DMS 273 treated with DMSO at 0.1 percent for 48 hours (cell line): Measurements from ENCODE around the gene HERC5.
"Not testable (repeated sequence)": the region's sequence is repeated elsewhere in the genome, so short reads cannot be mapped to it uniquely, and the experiment has no call there.

ENCODE experiments used
- DNase-seq: peaks from one replicate; lab custom pipeline; 2025; lab: John Stamatoyannopoulos, UW

HERC5 gene

DNA sequence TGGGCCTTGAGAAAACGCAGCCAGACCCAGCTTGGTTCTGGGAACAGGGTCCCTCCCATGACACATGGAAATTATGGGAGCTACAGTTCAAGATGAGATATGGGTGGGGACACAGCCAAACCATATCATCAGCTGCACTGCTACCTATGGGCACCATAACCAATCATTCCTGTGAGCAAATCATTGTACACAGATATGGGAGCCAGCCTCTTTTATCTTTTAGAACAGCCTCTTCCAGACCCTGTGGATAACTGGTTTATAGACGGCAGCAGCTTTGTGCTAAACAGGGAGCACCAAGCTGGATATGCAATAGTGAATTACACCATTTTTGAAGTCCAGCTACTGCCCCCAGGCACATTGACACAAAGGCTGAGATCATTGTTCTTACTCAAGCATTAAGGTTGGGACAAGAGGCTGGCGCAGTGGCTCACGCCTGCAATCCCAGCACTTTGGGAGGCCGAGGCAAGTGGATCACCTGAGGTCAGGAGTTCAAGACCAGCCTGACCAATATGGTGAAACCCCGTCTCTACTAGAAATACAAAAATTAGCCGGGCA lies 8.6 kb upstream of the HERC5 start:
- not testable (repeated sequence) for DNase-seq

DNA sequence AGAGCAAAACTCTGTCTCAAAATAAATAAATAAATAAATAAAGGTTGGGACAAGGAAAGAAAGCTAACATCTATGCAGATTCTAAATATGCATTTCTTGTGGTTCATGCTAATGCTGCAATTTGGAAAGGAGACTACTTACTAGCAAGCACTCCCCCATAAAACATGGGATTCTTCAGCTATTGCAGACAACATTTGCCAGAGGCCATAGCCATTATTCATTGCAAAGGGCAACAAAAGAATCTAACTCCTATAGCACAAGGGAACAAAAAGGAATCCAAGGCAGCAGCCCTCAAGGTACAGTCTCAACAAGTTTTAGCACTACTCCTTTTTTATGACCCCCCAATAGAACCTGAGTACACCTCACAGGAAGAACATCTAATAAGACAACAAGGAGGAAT lies 8.0 kb upstream of the HERC5 start:
- no peak for DNase-seq

DNA sequence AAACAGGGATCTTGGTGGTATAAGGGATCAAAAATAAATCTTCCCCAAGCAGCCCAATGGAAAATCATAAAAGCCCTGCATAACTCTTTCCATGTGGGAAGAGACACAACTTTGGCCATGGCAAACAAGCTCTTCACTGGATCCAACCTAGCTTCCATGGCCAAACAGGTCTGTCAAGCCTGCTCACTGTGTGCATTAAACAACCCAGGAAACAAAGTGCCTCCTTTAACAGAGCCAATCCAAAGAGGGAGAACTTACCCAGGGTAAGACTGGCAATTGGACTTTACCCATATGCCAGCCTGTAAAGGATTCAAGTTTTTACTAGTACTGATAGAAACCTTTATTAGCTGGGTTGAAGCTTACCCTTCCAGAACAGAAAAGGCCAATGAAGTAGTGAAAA lies 7.6 kb upstream of the HERC5 start:
- DNase-seq = no peak

DNA sequence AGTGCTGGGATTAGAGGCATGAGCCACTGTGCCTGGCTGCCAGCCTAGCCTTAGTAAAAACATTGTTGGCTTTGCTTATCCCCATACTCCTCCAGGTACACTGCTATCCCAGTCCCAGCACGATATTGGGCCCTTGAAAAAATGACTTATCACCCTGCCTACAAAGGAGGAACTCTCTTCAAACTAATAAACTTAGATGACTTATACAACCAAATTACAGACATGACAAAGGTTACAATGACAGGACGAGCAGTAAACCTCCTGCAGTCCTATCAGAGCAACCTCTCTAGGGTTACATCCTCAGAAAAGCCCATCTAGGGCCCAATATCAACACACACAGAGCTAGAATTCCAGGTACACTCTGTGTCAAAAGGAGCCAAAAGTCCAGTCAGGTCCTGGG lies 5.7 kb upstream of the HERC5 start:
- no peak for DNase-seq

DNA sequence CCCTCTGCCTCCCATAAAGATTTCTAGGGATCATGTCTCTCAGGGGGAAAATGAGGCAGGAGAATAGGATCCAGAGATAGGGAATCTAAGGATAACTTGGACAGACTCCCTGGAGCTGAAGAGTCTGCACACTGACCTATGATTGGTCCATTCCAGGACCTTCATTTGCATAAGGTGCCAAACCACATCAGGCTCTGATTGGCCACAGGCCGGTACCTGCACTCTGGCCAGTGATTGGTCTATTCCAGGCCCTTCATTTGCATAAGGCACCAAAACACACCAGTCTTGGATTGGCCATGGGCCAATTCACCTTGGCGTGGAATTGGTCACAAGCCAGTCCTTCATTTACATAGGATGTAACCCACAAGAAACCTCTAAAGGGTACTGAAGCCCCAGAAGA lies 4.0 kb upstream of the HERC5 start:
- DNase-seq = no peak

DNA sequence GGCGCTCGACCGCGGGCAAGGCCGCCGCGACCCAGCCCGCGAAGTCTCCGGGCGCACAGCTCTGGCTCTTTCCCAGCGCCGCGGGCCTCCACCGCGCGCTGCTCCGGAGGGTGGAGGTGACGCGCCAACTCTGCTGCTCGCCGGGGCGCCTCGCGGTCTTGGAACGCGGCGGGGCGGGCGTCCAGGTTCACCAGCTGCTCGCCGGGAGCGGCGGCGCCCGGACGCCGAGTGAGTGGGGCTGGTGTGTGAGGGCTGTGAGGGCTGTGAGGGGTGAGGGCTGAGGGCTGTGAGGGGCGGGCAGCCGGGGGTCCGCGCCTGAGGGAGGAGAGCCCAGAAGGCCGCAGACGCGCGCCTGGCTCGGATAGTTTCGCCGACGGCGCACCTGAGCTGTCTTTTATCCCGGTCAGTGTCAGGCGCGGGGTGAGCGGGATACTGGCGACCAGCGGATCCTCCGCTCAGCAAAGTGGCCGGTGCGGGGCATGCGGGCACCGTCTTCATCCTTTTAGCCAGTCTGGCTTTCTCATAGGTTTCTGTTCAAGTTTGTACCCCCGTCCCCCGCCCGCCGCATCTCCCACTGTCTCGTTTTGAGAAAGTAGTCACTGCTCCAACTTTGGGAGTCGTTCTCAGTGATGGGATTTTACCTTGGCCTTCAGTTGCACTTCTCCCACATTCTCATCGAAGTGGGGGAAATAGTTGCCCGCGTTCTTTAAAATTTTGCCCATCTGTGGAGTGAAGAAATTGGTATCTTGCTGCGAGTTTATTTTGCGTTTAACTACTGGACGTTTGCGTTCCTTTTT lies 586 bp downstream of the HERC5 start:
- no peak for DNase-seq

DNA sequence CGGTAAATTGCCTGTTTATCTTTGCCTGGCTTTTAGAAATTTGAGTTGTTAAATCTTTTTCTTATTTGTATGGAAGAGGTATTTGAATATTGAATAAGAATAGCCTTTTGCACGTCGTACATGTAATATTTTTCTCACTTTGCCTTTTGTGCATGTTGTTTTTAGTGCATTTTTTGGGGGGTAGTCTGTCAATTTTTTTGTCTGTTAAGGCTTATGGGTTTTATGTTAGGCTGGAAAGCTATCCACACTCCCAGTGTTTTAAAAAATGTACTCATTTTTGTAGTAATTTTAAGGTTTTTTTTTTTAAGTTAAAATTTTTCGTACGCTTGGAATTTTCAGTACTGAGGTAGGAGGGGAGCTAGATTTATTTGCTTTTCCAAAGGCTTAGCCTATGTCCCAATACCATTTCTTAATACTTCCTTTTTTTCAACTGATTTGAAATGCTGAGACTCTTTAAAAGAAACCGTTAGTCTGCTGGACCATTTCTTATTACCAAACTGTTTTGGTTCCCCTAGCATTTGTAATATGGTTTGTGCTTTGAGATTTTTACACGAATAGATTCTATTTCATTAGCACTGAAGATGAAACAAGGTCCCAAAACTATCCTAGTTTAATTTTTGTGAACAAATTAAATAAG lies 1.3 kb downstream of the HERC5 start:
- DNase-seq = no peak

DNA sequence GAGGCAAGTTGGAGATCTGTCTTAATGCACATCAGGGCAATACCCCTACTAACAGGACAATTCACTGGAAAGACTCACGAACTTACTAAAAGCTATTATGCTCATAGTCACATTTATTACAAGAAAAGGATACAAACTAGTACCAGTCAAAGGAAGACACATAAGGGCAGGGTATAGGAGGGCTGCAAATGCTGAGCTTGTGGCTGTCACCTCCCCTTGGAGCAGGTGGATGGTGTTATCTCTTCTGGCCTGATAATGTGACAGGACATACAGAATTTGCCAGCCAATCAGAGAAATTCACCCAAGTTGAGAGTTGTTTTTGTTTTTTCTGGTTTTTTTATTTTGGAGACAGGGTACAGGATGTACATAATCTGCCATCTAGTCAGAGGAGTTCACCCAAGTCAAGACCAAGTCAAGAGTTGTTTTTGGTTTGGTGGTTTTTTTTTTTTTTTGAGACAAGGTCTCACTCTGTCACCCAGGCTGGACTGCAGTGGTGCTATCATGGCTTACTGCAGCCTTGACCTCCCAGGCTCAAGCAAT lies 8.8 kb downstream of the HERC5 start:
- no peak for DNase-seq

DNA sequence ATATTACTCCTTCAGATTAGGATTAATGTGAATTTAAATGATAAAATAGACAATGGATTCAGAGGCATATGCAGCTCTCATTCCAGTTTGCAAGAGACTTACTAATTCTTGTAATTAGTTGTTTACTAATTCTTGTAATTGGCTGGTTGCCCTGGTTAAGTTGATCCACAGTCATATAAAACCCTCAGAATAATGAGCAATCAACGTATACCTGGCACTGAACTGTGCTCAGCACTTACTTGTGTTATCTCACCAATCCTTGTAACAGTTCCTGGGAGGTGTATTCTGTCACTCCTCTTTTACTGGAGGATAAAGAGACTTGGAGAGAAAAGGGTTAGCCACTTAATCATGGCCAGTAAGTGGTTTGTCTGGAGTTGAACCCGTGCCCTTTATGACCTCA lies 10.5 kb downstream of the HERC5 start:
- DNase-seq = no peak

DNA sequence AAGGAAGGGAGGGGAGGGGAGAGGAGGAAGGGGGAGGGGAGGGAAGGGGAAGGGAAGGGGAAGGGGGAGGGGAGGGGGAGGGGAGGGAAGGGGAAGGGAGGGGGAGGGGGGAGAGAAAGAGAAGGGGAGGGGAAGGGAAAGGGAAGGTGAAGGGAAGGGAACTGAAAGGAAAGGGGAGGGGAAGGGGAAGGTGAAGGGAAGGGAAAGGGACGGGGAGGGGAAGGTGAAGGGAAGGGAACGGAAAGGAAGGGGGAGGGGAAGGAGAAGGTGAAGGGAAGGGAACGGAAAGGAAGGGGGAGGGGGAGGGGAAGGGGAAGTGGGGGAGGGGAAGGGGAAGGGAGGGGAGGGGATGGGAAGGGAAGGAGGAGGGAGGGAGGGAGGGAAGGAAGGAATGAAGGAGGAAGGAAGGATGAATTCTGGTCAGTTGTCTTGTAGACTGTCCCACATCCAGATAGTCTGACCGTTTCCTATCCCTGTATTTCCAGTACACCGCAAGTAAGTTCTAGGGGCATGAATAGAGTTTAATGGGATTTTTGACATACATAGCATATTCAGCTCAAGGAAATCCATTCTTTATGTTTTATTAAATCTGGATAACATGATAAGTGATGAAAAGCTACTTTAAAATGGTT lies 20.4 kb downstream of the HERC5 start:
- no peak for DNase-seq

DNA sequence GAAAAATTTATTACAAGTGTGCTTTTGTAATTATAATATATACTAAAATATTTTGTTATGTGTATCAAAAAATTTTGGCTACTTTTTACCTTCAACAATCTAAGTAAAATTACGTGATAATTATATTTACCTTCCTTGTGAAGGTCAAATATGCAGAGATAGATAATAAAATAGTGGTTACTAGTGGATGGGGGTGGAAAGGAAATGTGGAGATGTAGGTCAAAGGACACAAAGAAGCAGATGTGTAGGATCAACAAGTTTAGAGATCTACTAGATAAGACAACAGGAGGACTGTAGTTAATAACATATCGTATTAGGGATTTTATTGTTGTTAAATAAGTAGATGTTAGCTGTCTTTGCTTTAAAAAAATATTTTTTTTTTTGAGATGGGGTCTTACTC lies 21.3 kb downstream of the HERC5 start:
- no peak for DNase-seq

DNA sequence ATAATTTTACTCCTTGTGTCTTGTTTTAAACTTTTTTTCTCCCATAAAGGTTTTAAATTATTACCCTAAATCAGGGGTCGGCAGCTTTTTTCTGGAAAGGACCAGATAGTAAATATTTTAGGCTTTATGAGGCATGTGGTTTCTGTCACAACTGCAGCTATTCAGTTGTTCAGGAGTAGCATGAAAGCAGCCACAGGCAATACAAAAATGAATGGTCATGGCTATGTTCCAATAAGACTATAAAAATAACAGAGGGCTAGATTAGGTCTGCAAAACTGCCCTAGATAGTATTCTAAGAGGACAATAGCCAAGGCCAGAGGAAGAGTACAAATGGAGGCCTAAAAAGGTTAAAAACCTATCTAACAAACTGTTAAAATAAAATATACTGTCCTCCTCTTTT lies 24.6 kb downstream of the HERC5 start:
- DNase-seq = no peak

DNA sequence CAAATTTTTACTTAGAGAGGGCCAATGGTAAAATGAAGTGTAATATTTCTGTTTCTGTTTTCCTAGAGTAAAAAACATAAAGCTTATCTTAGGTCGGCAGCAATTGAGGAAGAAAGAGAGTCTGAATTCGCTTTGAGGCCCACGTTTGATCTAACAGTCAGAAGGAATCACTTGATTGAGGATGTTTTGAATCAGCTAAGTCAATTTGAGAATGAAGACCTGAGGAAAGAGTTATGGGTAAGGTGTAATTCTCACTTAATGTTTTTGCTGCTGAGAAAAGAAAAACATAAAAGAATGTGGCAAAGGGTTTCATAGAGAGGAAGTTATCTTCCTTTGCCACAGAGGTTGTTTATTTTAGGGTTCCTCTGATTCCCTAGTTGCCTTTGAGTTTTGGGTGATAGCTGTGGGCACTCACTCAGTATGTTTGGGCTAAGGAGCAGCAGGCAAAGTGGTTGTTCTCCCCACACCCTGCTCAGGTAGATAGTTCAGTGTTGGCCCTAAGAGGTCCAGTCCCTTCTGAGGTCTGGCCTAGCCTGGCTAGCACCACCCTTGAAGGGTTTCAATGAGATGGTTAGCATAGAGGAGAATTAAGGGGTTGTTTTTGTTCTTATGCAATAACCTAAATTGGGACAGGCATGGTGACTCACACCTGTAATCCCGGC lies 32.3 kb downstream of the HERC5 start:
- DNase-seq = no peak

DNA sequence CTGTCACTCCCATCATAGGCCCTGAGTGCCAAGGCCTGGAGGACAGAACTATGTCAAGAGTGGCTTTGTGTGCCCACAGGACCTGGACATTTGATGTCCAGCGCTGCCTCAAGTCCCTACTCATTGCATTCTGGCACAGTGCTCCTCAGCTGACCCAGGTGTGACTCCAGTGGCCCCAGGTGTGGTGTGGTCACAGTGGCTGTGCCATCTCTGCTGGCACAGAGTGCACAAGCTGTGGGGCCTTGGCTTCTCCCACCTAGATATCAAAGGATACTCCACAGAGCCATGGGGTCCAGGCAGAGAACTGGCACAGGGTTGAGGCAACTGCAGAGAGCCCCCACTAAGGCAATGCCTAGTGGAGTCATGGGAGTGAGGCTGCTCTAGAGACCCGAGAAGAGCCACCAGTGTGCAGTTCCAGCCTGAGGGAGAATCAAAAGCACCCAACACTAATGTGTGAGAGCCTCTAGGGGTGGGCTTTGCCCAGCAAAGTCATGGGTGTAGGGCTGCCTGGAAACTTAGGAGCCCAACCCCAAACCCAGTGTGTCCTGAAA lies 41.0 kb downstream of the HERC5 start:
- no peak for DNase-seq

DNA sequence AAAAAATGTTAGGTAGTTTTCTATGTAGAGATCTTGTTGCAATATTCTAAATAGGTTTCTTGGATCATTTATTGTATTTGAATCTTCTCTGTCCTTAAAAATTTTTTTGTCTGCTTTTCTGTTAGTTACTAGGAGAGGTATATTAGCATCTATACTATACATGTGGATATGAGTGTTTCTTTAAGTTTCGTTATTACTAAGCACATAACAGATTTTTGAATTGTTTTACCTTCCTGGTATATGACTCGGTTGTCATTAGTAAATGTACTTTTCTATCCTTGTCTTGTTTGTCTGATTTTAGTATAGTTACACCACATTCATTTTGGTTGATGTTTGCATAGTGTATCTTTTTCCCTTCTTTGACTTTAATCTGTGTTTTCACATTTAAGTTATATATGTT lies 46.4 kb downstream of the HERC5 start:
- no peak for DNase-seq

DNA sequence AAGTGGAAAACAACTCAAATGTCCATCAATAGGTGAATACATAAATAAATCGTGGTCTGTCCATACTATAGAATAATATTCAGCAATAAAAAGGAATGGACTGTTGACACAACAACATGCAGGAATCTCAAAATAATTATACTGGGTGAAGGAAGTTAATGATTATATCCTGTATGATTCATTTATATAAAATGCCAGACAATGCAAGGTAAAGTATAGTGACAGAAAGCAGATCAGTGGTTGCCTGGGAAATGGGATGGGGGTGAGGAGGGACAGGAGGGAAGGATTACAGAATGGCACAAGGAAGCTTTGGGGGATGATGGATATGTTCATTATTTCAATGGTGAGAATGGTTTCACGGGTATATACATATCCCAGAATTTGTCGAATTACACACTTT lies 54.3 kb downstream of the HERC5 start:
- DNase-seq = no peak

DNA sequence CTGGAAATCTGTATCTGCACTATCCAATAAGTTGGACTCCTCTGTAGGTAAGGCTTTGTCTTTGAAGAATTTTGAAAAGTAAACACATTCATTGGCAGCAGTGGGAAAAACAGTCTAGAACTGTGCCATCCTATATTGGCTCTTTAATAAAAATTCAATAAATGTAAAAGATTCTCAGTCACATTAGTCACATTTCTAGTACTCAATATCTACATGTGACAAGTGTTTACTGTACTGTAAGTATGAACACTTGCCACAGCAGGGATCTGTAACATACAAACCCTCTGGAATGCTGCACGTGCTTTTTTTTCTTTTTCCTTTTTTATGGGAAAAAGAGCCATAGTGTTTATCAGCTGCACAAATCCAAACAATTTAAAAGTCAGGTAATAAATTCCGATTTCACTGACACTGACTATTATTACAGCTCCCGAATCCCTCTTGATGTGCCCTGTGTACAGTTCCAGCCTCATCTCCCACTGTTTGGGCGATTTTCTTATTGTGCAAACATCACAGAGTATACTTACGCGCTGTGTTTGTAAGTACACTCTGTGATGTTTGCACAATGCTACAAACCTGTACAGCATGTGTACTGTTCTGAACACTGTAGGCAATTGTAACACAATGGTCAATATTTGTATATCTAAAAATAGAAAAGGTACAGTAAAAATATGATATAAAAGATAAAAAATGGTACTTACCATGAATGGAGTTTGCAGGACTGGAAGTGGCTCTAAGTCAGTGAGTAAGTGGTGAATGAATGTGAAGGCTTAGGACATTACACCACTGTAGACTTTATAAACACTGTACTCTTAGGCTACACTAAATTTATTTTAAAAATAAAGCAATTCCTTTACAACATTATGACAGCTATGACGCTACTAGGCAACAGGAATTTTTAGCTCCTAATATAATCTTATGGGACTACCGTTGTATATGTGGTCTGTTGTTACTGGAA lies 57.9 kb downstream of the HERC5 start:
- no peak for DNase-seq

DNA sequence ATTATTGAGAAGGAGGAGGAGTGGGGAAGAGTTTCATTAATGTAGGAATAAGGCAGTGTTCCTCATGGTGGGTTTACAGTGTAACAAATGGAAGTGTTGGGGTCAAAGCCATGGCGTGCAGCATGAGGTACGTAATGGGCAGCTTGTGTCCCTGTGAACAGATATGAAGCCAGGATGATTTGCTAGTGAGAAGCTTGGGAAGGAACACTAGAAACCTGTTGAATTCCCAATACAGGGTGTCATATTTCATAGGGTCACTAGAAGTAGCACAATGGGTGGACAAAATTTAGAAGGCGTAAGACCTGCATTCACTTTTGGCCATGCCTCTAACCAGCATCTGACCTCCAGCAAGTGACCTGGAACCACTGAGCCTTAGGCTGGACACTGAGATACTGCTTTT lies 59.8 kb downstream of the HERC5 start:
- DNase-seq = no peak

DNA sequence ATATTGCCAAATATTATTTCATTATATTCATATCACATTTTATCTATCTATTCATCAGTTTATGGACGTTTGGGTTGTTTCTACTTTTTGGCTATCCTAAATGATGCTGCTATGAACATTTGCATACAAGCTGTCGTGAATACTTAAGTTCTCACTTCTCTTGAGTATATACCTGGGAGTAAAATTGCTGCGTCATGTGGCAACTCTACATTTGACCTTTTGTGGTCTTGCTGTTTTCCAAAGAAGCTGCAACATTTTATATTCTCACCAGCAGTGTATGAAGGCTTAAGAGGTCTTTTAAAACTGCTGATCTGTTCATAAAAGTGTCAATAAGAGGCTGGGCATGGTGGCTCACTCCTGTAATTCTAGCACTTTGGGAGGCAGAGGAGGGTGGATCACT lies 60.9 kb downstream of the HERC5 start:
- DNase-seq = no peak

DNA sequence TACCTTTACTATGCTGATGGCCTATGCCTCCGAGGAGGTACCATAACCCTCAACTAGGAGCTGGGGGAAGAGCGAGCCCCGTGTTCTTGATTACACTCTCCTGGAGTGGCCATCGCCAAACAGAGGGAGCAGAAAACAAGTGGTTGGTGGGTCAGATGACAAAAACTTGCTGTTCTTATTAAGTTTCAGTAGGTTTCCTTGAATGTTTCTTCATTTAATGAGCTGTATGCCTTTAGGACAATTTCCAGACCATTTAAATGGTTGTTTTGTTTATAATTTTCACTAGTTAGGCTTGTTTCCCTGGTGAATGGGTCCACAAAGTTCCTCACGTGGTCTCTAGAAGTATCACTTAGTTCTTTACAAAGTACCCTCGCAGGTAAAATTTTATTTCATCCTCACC lies 62.0 kb downstream of the HERC5 start:
- no peak for DNase-seq
